SK-N-MC (cell line): Measurements from ENCODE around the gene GLRX3.

ENCODE experiments used
- EZH2 ChIP-seq: fragments of 200-600 bp; sonication (generic); IDR thresholded peaks from one replicate; pipeline ENCODE4 v1.6.1; 2017; ENCODE audit warnings: antibody characterized with exemption
- POLR2AphosphoS5 ChIP-seq: IDR thresholded peaks from 2 replicates; pipeline ENCODE4 v1.6.1; 2012; ENCODE audit warnings: mild to moderate bottlenecking, low read depth, low read length, borderline replicate concordance

DNA sequence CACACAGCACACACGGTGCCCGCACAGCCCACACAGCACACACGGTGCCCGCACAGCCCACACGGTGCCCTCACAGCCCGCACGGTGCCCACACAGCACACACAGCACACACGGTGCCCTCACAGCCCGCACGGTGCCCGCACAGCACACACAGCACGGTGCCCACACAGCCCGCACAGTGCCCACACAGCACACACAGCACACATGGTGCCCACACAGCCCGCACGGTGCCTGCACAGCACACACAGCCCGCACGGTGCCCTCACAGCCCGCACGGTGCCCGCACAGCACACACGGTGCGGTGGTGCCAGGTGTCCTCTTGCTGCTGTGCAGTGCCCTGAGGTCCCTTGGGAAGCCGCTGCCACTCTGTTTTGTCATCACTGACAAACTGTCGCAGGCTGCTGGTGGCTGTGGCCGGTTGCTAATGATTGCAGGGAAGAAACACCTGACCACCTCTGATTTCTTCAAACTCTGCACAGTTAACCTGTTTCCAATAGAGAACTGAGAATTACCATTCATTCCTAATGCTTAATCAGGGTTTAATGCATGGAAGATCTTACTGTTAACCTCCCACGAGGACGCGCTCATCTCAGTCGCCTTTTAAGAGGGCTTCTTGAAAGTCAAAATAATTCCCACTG, 66.9 kb downstream of the GLRX3 start:
- TF ChIP-seq POLR2AphosphoS5 (no peak), EZH2 (no peak)
